ENCODE measurements around the gene RPP25L. TPM values are rescaled to one million over a fixed set of nuclear protein-coding genes. Genes with fewer than 3 reads are reported as not detected.

The RPP25L gene
- total RNA-seq, 1 donor from 2014 or later, result 15.3 TPM

DNA sequence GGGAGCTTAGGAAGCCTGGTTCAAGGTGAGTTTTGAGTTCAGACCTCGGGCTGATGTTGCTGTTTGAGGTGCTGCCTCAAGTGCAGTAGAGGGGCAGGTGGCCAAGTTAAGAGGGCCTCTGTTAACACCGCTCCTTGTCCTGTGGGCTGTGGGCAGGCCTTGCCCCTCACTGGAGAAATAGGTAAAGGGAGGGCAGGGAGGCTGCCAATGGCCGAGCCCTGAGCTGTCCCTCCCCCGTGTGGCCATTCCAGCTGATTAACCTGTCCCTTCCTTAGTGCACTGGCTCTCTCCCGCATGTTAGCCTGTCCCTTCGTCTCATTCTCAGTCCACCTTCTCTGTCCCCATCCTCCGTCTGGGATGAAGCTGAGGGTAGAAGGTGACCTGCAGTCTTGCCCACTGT, 43.8 kb downstream of the RPP25L start:
- DNase-seq, result no peak

DNA sequence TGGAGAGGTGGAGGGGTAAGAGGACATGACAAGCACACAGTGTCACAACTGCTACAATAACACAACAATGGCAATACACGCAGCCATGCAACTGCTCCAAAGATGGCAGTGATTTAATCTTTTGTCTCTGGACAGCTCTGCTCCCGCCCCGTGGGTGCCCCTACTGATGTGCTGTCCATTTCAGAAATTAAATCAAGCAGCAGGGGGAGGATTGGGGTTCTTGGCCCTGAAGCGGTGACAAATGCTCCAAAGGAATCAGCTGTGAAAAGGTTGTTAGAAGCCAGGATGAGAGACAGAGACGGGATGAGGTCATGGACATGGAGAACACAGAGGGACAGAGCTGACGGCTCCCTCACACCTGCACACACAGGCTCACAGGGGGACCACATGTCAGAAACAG, 44.9 kb downstream of the RPP25L start:
- no peak for DNase-seq

DNA sequence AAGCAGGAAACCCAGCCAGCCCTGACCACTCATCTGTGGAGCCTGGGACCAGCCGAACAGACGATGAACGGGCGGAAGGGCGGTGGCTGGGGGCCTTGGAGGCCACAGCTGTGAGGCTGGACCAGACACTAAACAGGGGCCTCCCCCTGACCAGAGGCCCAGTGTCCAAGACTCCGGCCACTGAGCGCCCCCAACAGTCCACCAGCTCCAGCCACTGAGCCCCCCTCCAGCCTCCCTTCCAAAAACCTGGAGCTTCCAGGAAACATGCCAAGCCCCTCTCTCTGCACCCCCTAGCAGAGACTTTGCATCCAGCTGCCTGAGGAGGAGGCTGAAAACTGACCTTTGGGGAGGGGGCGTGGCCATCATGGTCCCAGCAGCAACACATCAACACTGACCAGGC, 45.6 kb downstream of the RPP25L start:
- DNase-seq, result peak; percentile 68

DNA sequence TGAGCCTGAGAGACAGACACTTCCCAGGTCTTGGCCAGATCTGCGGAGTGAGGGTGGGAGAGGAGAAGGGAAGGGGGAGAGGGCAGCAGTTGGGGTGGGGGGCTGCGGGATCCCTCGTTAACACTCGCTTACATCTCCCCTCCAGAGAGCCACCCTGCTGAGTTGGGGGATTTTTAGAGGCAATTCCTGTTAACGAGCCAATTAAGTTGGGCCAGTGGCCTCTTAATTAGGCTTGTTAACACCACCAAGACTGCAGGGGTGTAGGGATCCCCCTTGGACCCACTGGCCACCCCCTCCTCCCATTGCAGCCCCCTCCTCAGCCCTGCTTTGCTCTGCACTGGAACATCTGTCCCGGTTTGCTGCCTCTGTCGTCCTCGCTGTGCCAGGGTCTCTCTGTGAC, 46.0 kb downstream of the RPP25L start:
- no peak for DNase-seq

DNA sequence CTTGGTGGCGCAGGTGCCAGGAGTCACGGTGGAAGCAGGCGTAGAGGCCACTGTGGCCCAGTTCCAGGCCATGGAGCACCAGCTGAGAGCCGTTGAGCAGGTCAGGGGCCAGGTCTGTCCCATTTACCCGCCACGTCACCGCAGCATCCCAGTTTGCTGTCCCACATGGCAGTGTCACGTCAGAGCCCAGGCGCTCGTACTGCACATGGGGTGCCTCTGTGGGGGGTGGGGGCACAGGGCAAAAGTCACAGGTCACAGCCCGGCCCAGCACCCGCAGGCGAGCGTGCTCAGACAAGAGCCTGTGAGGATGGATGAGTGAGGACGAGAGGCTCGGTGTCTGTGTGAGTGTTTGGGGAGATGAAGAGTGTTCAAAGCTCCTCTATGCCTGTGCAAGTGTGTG, 47.3 kb downstream of the RPP25L start:
- DNase-seq, result no peak

DNA sequence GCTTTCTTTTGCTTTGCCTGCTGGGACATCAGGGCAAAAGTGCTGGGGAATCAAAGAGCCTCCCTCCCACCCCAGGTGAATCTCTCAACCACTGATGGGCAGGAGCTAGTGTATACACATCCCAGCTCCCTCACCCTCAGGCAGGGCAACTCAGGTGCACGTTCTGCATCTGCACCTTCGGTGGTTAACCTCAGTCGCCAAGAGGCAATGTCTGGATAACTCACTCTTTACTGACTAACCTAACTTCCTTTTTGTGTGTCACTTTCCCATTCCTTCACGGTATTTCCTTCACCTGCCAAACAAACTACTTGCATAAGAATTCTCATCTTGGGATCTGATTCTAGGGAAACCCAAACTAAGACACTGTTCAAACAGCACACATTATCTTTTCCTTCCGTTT, 48.6 kb downstream of the RPP25L start:
- DNase-seq, result no peak

DNA sequence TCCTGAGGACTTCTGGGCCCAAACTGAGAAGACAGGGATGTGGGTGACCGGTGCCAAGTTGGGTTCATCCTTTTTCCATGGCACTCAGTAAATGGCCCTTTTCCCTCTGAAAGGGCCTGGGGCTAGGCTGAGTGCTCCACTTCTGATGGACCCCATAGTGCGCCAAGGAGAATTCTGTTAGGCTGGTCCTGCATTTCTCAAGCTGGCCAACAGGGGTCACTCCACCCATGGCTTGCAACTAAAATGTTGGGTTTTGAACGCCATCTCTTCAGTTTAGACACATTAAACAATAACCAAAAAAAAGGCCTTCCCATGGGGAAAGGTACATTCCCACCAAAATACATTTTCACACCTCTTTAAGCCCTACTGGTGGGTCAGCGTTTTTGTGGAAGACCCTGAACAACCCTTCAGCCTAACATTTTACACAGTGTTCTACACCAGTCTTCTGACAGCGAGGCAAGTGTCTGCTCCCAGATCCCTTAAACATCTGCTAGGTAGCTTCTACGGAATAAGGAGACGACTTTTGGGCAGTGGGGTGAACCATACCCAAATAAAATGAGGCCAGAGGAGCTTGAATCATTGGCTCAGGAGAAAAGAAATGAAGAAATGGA, 49.7 kb downstream of the RPP25L start:
- no peak for DNase-seq

DNA sequence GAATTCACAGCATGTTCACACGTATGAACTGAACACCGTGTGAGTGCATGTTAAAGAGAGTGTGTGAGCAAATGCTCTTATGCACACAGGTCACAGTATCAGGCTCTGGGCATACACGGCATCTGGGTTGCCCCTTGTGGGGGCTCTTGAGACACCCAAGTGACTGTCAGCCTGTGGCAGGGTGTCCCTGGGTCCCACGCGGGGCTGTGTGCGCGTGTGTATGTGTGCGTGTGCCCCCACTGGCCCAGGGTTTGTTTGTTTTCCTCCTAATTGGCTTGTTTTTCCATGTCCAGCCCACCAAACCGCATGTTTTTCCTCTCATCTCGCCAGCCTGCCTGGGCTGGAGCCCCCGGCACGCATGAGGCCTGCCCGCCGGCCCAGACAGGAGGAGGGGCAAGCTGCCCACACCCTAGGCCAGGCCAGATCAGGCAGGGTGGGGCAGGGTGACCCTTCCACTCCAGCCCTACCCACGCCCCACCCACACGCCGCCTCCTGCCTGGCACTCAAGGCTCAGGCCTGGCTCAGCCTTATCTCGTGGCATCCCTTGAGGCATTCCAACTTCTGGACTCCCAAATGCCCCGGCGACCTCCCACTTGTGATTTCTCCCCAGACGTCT, 51.2 kb downstream of the RPP25L start:
- no peak for DNase-seq

Small RNAs within 50 kb of the gene (small RNA-seq; reads per million reads assigned to genes)
- gene CCL27 (ENCODE audit: low replicate concordance), result not detected

Other genes with a start within 250 kb of the RPP25L start
- 25.2 TPM for gene MYORG, start 235.2 kb downstream of the RPP25L start, total RNA-seq
- gene FAM219A, start 153.5 kb downstream of the RPP25L start, total RNA-seq, result 8.4 TPM
- not detected for gene DNAI1, start 153.3 kb downstream of the RPP25L start, total RNA-seq
- gene ENHO, start 89.1 kb downstream of the RPP25L start, total RNA-seq, result 4.4 TPM
- 6.2 TPM for gene CNTFR, start 22.4 kb downstream of the RPP25L start, total RNA-seq
- 90.7 TPM for gene DCTN3, start 8.4 kb upstream of the RPP25L start, total RNA-seq
- 0.31 TPM for gene ARID3C, start 17.0 kb upstream of the RPP25L start, total RNA-seq
- gene SIGMAR1, start 25.7 kb upstream of the RPP25L start, total RNA-seq, result 36.5 TPM
- 27.2 TPM for gene GALT, start 34.6 kb upstream of the RPP25L start, total RNA-seq
- gene IL11RA, start 40.1 kb upstream of the RPP25L start, total RNA-seq, result 72.4 TPM
- gene CCL27, start 50.6 kb upstream of the RPP25L start, total RNA-seq, result not detected
- gene CCL19, start 79.2 kb upstream of the RPP25L start, total RNA-seq, result not detected
- gene CCL21, start 98.0 kb upstream of the RPP25L start, total RNA-seq, result 49.3 TPM